ENCODE data around the gene CHRDL1.
A peak's percentile ranks its signal among the peaks of the same experiment; 100 is the strongest.
"Not testable (repeated sequence)": the region's sequence is repeated elsewhere in the genome, so short reads cannot be mapped to it uniquely, and the experiment has no call there.

Gene CHRDL1

DNA sequence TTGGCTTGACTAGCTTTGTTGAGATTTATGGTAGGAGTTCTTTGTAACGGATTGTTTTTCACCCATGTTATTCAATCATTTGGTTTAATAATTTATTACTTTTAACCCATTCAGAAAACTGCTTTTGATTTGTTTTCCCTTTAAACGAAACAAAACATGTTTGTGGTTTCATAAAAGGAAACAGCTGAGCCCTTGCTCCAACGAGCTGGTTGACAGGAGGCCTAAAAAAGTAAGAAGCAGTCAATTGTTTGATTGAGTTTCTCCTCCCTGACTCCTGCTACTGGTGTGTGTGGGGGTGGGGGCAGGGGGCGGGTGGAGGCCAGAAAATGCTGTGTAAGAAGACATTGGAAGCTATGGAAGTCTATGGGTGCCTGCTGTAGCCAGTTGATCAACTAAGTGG, 102.8 kb downstream of the CHRDL1 start:
- H3K9me3 ChIP-seq (ENCODE audit: control insufficient read depth, insufficient read depth, low read length): no peaks in the 10 kb centered on the region
- H3K4me1 ChIP-seq (ENCODE audit: control insufficient read depth, insufficient read depth, low read length): no peaks in the 10 kb centered on the region
- H3K27me3 ChIP-seq (ENCODE audit: control insufficient read depth, insufficient read depth, low read length): no peaks in the 10 kb centered on the region
- H3K36me3 ChIP-seq (ENCODE audit: control insufficient read depth, insufficient read depth, low read length): no peaks in the 10 kb centered on the region
- no peak overlapping the region for H3K4me3 ChIP-seq (ENCODE audit: low read depth, low read length)
- no peak overlapping the region for H3K9ac ChIP-seq (ENCODE audit: low read depth, low read length)

DNA sequence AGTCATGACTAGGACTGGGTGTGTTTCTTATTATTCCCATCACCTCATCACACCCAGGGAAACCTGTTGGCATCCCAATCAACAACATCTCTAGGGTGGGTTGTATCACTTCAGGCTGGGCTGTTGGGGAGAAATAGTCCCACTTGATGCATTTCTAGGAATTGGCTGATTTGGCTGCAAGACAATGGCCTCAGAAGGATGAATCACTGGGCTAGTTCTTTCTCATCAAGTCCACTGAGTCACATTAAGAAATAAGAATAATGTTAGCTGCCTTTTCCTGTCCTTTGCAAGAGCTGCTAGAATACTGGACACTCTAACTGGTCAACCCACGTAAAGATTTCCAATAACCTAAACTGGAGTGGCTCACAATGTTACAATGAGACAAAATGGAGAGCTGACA, 104.2 kb downstream of the CHRDL1 start:
- no peaks in the 10 kb centered on the region for H3K4me1 ChIP-seq (ENCODE audit: control insufficient read depth, insufficient read depth, low read length)
- H3K4me3 ChIP-seq (ENCODE audit: low read depth, low read length): no peak overlapping the region
- H3K9ac ChIP-seq (ENCODE audit: low read depth, low read length): no peak overlapping the region
- no peaks in the 10 kb centered on the region for H3K9me3 ChIP-seq (ENCODE audit: control insufficient read depth, insufficient read depth, low read length)
- no peaks in the 10 kb centered on the region for H3K36me3 ChIP-seq (ENCODE audit: control insufficient read depth, insufficient read depth, low read length)
- no peaks in the 10 kb centered on the region for H3K27me3 ChIP-seq (ENCODE audit: control insufficient read depth, insufficient read depth, low read length)

DNA sequence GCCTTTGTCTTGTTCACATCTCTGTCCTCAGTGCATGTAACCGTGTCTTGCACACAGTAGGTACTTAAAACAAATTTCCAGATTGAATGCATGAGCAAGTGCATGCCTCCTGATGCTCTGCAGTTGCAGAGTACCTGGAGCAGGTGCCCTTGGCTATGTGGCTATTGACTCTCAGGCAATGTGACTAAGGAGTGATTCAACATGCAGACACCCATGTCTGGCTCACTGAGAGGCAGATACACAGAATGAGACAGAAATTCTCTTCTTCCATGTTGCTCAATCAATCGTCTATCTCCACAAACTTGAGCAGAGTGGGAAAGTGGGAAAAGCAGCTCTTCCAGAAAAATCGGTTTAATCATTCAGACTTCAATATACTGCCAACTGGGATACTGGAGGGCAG, 111.0 kb downstream of the CHRDL1 start:
- Histone ChIP-seq H3K9ac (ENCODE audit: low read depth, low read length) (no peak overlapping the region), H3K9me3 (ENCODE audit: control insufficient read depth, insufficient read depth, low read length) (no peaks in the 10 kb centered on the region), H3K4me1 (ENCODE audit: control insufficient read depth, insufficient read depth, low read length) (peaks cover 14% of the 10 kb centered on the region), H3K4me3 (ENCODE audit: low read depth, low read length) (no peak overlapping the region), H3K27me3 (ENCODE audit: control insufficient read depth, insufficient read depth, low read length) (no peaks in the 10 kb centered on the region), H3K36me3 (ENCODE audit: control insufficient read depth, insufficient read depth, low read length) (no peaks in the 10 kb centered on the region)

- Histone ChIP-seq H3K9me3 (ENCODE audit: control insufficient read depth, insufficient read depth, low read length) (no peaks in the 10 kb centered on the region), H3K36me3 (ENCODE audit: control insufficient read depth, insufficient read depth, low read length) (no peaks in the 10 kb centered on the region), H3K9ac (ENCODE audit: low read depth, low read length) (no peak overlapping the region), H3K27me3 (ENCODE audit: control insufficient read depth, insufficient read depth, low read length) (no peaks in the 10 kb centered on the region), H3K4me1 (ENCODE audit: control insufficient read depth, insufficient read depth, low read length) (peaks cover 14% of the 10 kb centered on the region), H3K4me3 (ENCODE audit: low read depth, low read length) (no peak overlapping the region)
These were observed 111.7 kb downstream of the CHRDL1 start for GRCh38 chrX:110683925-110684324.

- no peaks in the 10 kb centered on the region for H3K9me3 ChIP-seq (ENCODE audit: control insufficient read depth, insufficient read depth, low read length)
- H3K4me1 ChIP-seq (ENCODE audit: control insufficient read depth, insufficient read depth, low read length): peaks cover 7% of the 10 kb centered on the region
- H3K27me3 ChIP-seq (ENCODE audit: control insufficient read depth, insufficient read depth, low read length): no peaks in the 10 kb centered on the region
- H3K4me3 ChIP-seq (ENCODE audit: low read depth, low read length): no peak overlapping the region
- H3K36me3 ChIP-seq (ENCODE audit: control insufficient read depth, insufficient read depth, low read length): no peaks in the 10 kb centered on the region
- no peak overlapping the region for H3K9ac ChIP-seq (ENCODE audit: low read depth, low read length)
These were observed 117.0 kb downstream of the CHRDL1 start for GRCh38 chrX:110678591-110678990.

GRCh38 chrX:110675886-110676285, 119.7 kb downstream of the CHRDL1 start:
- Histone ChIP-seq H3K9ac (ENCODE audit: low read depth, low read length) (no peak overlapping the region), H3K4me3 (ENCODE audit: low read depth, low read length) (no peak overlapping the region), H3K9me3 (ENCODE audit: control insufficient read depth, insufficient read depth, low read length) (no peaks in the 10 kb centered on the region), H3K27me3 (ENCODE audit: control insufficient read depth, insufficient read depth, low read length) (no peaks in the 10 kb centered on the region), H3K36me3 (ENCODE audit: control insufficient read depth, insufficient read depth, low read length) (no peaks in the 10 kb centered on the region), H3K4me1 (ENCODE audit: control insufficient read depth, insufficient read depth, low read length) (peaks cover 5% of the 10 kb centered on the region)

- Histone ChIP-seq H3K4me1 (ENCODE audit: control insufficient read depth, insufficient read depth, low read length) (peaks cover 15% of the 10 kb centered on the region), H3K9ac (ENCODE audit: low read depth, low read length) (no peak overlapping the region), H3K27me3 (ENCODE audit: control insufficient read depth, insufficient read depth, low read length) (no peaks in the 10 kb centered on the region), H3K4me3 (ENCODE audit: low read depth, low read length) (no peak overlapping the region), H3K36me3 (ENCODE audit: control insufficient read depth, insufficient read depth, low read length) (no peaks in the 10 kb centered on the region), H3K9me3 (ENCODE audit: control insufficient read depth, insufficient read depth, low read length) (no peaks in the 10 kb centered on the region)
These were observed 124.4 kb downstream of the CHRDL1 start for GRCh38 chrX:110671068-110671803.

DNA sequence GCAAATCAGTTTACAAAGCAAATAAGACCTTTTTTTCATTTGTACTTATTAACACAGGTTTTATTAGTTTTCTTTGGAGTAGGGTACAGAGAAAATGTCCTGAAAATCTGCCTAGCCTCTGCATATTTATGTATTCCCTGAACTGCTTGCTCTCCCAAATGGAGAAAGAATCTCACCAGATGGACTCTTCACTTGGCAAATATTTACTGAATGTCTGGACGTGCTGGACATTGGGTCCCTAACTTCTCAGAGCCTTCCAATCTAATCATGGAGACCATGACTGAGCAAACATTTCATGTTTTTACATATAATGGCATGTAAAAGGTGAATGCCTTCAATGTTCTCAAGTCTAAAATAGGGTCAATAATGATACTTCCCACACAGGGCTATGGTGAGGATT, 126.0 kb downstream of the CHRDL1 start:
- Histone ChIP-seq H3K4me3 (ENCODE audit: low read depth, low read length) (no peak overlapping the region), H3K4me1 (ENCODE audit: control insufficient read depth, insufficient read depth, low read length) (peaks cover 16% of the 10 kb centered on the region), H3K9ac (ENCODE audit: low read depth, low read length) (no peak overlapping the region), H3K36me3 (ENCODE audit: control insufficient read depth, insufficient read depth, low read length) (no peaks in the 10 kb centered on the region), H3K27me3 (ENCODE audit: control insufficient read depth, insufficient read depth, low read length) (no peaks in the 10 kb centered on the region), H3K9me3 (ENCODE audit: control insufficient read depth, insufficient read depth, low read length) (no peaks in the 10 kb centered on the region)

DNA sequence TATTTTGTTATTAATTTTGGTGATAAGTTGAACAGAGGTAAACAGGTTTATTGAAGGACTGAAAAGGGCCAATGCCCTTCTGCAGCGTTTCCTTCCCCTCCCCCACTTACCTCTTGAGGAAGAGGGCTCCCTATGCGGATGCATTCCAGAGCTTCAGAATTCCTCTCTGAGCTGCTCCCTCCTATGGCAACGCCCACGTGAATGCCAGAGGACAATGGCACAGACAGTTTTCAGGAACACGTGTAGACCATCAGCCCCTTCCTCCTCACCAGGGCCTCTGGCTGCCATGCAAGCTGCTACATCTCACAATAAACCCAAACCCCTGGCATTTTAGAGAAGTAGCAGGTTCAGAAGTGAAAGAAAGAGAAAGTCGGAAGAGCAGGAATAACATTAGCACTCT, 127.9 kb downstream of the CHRDL1 start:
- H3K4me3 ChIP-seq (ENCODE audit: low read depth, low read length): no peak overlapping the region
- peak overlapping the region; percentile 50 for H3K9ac ChIP-seq (ENCODE audit: low read depth, low read length)
- H3K36me3 ChIP-seq (ENCODE audit: control insufficient read depth, insufficient read depth, low read length): no peaks in the 10 kb centered on the region
- H3K4me1 ChIP-seq (ENCODE audit: control insufficient read depth, insufficient read depth, low read length): peaks cover 16% of the 10 kb centered on the region
- no peaks in the 10 kb centered on the region for H3K27me3 ChIP-seq (ENCODE audit: control insufficient read depth, insufficient read depth, low read length)
- no peaks in the 10 kb centered on the region for H3K9me3 ChIP-seq (ENCODE audit: control insufficient read depth, insufficient read depth, low read length)

GRCh38 chrX:110665223-110666002, 130.2 kb downstream of the CHRDL1 start:
- Histone ChIP-seq H3K9ac (ENCODE audit: low read depth, low read length) (no peak overlapping the region), H3K36me3 (ENCODE audit: control insufficient read depth, insufficient read depth, low read length) (no peaks in the 10 kb centered on the region), H3K9me3 (ENCODE audit: control insufficient read depth, insufficient read depth, low read length) (no peaks in the 10 kb centered on the region), H3K4me3 (ENCODE audit: low read depth, low read length) (no peak overlapping the region), H3K4me1 (ENCODE audit: control insufficient read depth, insufficient read depth, low read length) (peaks cover 16% of the 10 kb centered on the region), H3K27me3 (ENCODE audit: control insufficient read depth, insufficient read depth, low read length) (no peaks in the 10 kb centered on the region)

DNA sequence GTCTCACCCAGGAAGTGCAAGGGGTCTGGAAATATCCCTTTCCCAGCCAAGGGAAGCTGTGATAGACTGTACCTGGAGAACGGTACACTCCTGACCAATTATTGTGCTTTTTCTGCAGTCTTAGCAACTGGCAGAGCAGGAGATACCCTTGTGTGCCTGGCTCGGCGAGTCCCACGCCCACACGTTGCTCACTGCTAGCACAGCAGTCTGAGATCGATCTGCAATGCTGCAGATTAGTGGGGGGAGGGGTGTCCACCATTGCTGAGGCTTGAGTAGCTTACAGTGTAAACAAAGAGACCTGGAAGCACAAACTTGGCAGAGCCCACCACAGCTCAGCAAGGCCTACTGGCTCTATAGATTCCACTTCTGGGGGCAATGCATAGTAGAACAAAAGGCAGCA, 138.5 kb downstream of the CHRDL1 start:
- no peaks in the 10 kb centered on the region for H3K4me1 ChIP-seq (ENCODE audit: control insufficient read depth, insufficient read depth, low read length)

GRCh38 chrX:110654280-110654679, 141.3 kb downstream of the CHRDL1 start:
- H3K9ac ChIP-seq (ENCODE audit: low read depth, low read length); H3K36me3 ChIP-seq (ENCODE audit: control insufficient read depth, insufficient read depth, low read length); H3K27me3 ChIP-seq (ENCODE audit: control insufficient read depth, insufficient read depth, low read length); H3K4me3 ChIP-seq (ENCODE audit: low read depth, low read length); H3K4me1 ChIP-seq (ENCODE audit: control insufficient read depth, insufficient read depth, low read length); H3K9me3 ChIP-seq (ENCODE audit: control insufficient read depth, insufficient read depth, low read length): not testable (repeated sequence)

More for the DNA sequence above, 138.5 kb downstream of the CHRDL1 start:
- H3K4me3 ChIP-seq (ENCODE audit: low read depth, low read length): no peak overlapping the region
- H3K27me3 ChIP-seq (ENCODE audit: control insufficient read depth, insufficient read depth, low read length): no peaks in the 10 kb centered on the region
- no peak overlapping the region for H3K9ac ChIP-seq (ENCODE audit: low read depth, low read length)
- H3K36me3 ChIP-seq (ENCODE audit: control insufficient read depth, insufficient read depth, low read length): no peaks in the 10 kb centered on the region
- no peaks in the 10 kb centered on the region for H3K9me3 ChIP-seq (ENCODE audit: control insufficient read depth, insufficient read depth, low read length)

Data from iPS-15b (cell line).